K562 (cell line): ENCODE measurements around the gene CUL1. TPM values are rescaled to one million over a fixed set of nuclear protein-coding genes. Genes with fewer than 3 reads are reported as not detected.

ENCODE experiments used
- ATAC-seq: fragments of 200-7000 bp; cut with Tn5 transposase; 3 replicates; pipeline ENCODE4 v1.9.1; 2020; ENCODE audit warnings: moderate library complexity
- BruUV-seq: library from RNA; stranded (reverse); fragments of 400-500 nt; replicated peaks from 2 replicates; lab custom pipeline; 2021; lab: Mats Ljungman, UMichigan
- CTCF ChIA-PET: fragments of 300-600 bp; formaldehyde crosslinking; extraction: SDS; loops from one replicate; lab custom pipeline; 2021; ENCODE audit warnings: low intra/inter-chr PET ratio; lab: Yijun Ruan, JAX
- POLR2A ChIA-PET: fragments of 300-600, 350-650 bp; sonication (Branson Sonifier 250); formaldehyde crosslinking; extraction: SDS; loops from one replicate; lab custom pipeline; 2021; ENCODE audit warnings: antibody characterized with exemption, inconsistent platforms; lab: Yijun Ruan, JAX
- DNase-seq, 4 experiments: peaks; one replicate each; pipeline versions ENCODE4 v3.0.0 to v3.0.0-alpha.2; 2011 to 2018; ENCODE audit warnings: low spot score in 3 of 4, mixed read lengths in 3 of 4; ENCODE audit errors: extremely low read depth in 1 of 4
- FAIRE-seq: peaks from 2 replicates; lab custom pipeline; 2011; peaks lifted over from hg19 to GRCh38; lab: Jason Lieb, UNC
- H2AFZ ChIP-seq: 2 replicates; pipeline ENCODE4 v1.6.0; 2011; ENCODE audit warnings: low read depth, low read length, control low read depth, inconsistent platforms
- H3K27ac ChIP-seq: fragments of 200-600 bp; 3 replicates; pipeline ENCODE4 v1.8.0; 2011; ENCODE audit warnings: low read depth, mild to moderate bottlenecking, control low read depth, inconsistent platforms, low read length, moderate library complexity, mixed read lengths; ENCODE audit errors: extremely low read depth
- H3K27me3 ChIP-seq, 2 experiments: fragments of 300-600 bp in 1 of 2; 2 replicates in 1 of 2; 3 replicates in 1 of 2; pipeline versions ENCODE4 v1.6.0 to v1.8.0; 2011; ENCODE audit warnings: inconsistent platforms in 2 of 2, low read length in 2 of 2, mild to moderate bottlenecking in 1 of 2, mixed read lengths in 1 of 2, moderate library complexity in 1 of 2; ENCODE audit not compliant: control insufficient read depth in 2 of 2, insufficient read depth in 2 of 2
- H3K36me3 ChIP-seq: fragments of 300-600 bp; 3 replicates; pipeline ENCODE4 v1.8.0; 2011; ENCODE audit warnings: mild to moderate bottlenecking, low read length, inconsistent platforms; ENCODE audit not compliant: control insufficient read depth, insufficient read depth
- H3K4me1 ChIP-seq, 2 experiments: fragments of 200-600 bp in 1 of 2; replicated peaks in 1 of 2; 2 replicates in 1 of 2; 3 replicates in 1 of 2; pipeline versions ENCODE4 v1.5.1 to v1.8.0; 2011; ENCODE audit warnings: inconsistent platforms in 2 of 2, low read length in 2 of 2, mild to moderate bottlenecking in 1 of 2, mixed read lengths in 1 of 2, moderate library complexity in 1 of 2; ENCODE audit not compliant: control insufficient read depth in 2 of 2, insufficient read depth in 2 of 2
- H3K4me2 ChIP-seq: 2 replicates; pipeline ENCODE4 v1.6.1; 2011; ENCODE audit warnings: low read length, control low read depth, inconsistent platforms, mixed read lengths; ENCODE audit not compliant: insufficient read depth
- H3K4me3 ChIP-seq: fragments of 200-600 bp; sonication (generic), shearing (Covaris generic); 2 replicates; pipeline ENCODE4 v1.5.1; 2016; ENCODE audit warnings: control low read depth, inconsistent platforms
- H3K79me2 ChIP-seq: fragments of 200-600 bp; 3 replicates; pipeline ENCODE4 v1.8.0; 2011; ENCODE audit warnings: low read length, inconsistent platforms; ENCODE audit not compliant: control insufficient read depth, insufficient read depth
- H3K9ac ChIP-seq, 2 experiments: 2 replicates each; pipeline versions ENCODE4 v1.6.0 to v1.6.1; 2011; ENCODE audit warnings: low read depth in 2 of 2, low read length in 2 of 2, control low read depth in 1 of 2, inconsistent platforms in 1 of 2, mild to moderate bottlenecking in 1 of 2, mixed read lengths in 1 of 2; ENCODE audit not compliant: insufficient read depth in 1 of 2
- H3K9me1 ChIP-seq: one replicate; pipeline ENCODE4 v1.6.0; 2011; ENCODE audit warnings: inconsistent platforms, mild to moderate bottlenecking, low read length, moderate library complexity; ENCODE audit not compliant: control insufficient read depth, insufficient read depth
- H3K9me3 ChIP-seq: replicated peaks from 2 replicates; pipeline ENCODE4 v1.5.1; 2011; ENCODE audit warnings: low read depth, low read length, inconsistent platforms; ENCODE audit not compliant: control insufficient read depth, insufficient read depth
- H4K20me1 ChIP-seq: replicated peaks from 2 replicates; pipeline ENCODE4 v1.6.1; 2011; ENCODE audit warnings: low read length, inconsistent platforms, mixed read lengths; ENCODE audit not compliant: control insufficient read depth, insufficient read depth
- BCOR ChIP-seq: fragments of 450-650 bp; IDR thresholded peaks from 2 replicates; pipeline ENCODE4 v1.6.1; 2016
- CBX3 ChIP-seq, 2 experiments: IDR thresholded peaks; 1 replicate in 1 of 2; 2 replicates in 1 of 2; pipeline ENCODE4 v1.6.1; 2012; ENCODE audit warnings: inconsistent platforms in 2 of 2, low read length in 2 of 2, borderline replicate concordance in 1 of 2, control low read depth in 1 of 2
- HDAC2 ChIP-seq: fragments of 450-650 bp; IDR thresholded peaks from 2 replicates; pipeline ENCODE4 v1.6.1; 2016; ENCODE audit warnings: mild to moderate bottlenecking
- KDM1A ChIP-seq, 2 experiments: fragments of 450-650 bp; IDR thresholded peaks; 2 replicates each; pipeline ENCODE4 v1.6.1; 2016; ENCODE audit warnings: mild to moderate bottlenecking in 2 of 2
- MYBL2 ChIP-seq, 2 experiments: fragments of 450-650 bp in 1 of 2; sonication (generic) in 1 of 2; formaldehyde crosslinking in 1 of 2; IDR thresholded peaks; 2 replicates each; pipeline versions ENCODE4 v1.6.1 to v1.8.1; 2017 to 2022; ENCODE audit warnings: borderline replicate concordance in 1 of 2, inconsistent platforms in 1 of 2, low read depth in 1 of 2, mild to moderate bottlenecking in 1 of 2, missing genetic modification reagents in 1 of 2, moderate library complexity in 1 of 2
- RBM25 ChIP-seq: fragments of 200-400 bp; formaldehyde crosslinking; IDR thresholded peaks from 2 replicates; pipeline ENCODE4 v1.6.1; 2018; ENCODE audit warnings: low read length, low read depth, moderate library complexity; ENCODE audit not compliant: severe bottlenecking
- TRIM24 ChIP-seq, 2 experiments: fragments of 450-650 bp; IDR thresholded peaks; 2 replicates each; pipeline ENCODE4 v1.6.1; 2016
- TRIM28 ChIP-seq: fragments of 450-650 bp; IDR thresholded peaks from 2 replicates; pipeline ENCODE4 v1.6.1; 2017
- ZNF707 ChIP-seq: fragments of 250-450 bp; sonication (Bioruptor Pico); conservative IDR thresholded peaks from 2 replicates; pipeline ENCODE4 v1.8.0; 2022; ENCODE audit warnings: inconsistent platforms, mild to moderate bottlenecking, moderate library complexity
- ZNF780A ChIP-seq: fragments of 250-450 bp; sonication (Bioruptor Pico); IDR thresholded peaks from 2 replicates; pipeline ENCODE4 v1.5.0; 2021; ENCODE audit warnings: mild to moderate bottlenecking
- ZSCAN32 ChIP-seq: fragments of 450-650 bp; formaldehyde crosslinking; IDR thresholded peaks from 2 replicates; pipeline ENCODE4 v1.4.0; 2020; ENCODE audit warnings: mild to moderate bottlenecking, moderate library complexity
- WGBS: fragments of 100-300 bp; shearing (Covaris generic); methylation state at CpG from one replicate; pipeline ENCODE4 v1.1.6; 2016; ENCODE audit warnings: low coverage, mixed read lengths; ENCODE audit not compliant: insufficient coverage; ENCODE audit errors: missing lambda C conversion rate; 5-methylcytosine and 5-hydroxymethylcytosine counted together
- in situ Hi-C: fragments of 300-500 bp; cut with MboI; formaldehyde crosslinking; loops from 4 replicates; pipeline ENCODE4 v1.15.0; 2018; ENCODE audit warnings: inconsistent platforms, mixed read lengths
- intact Hi-C: fragments of 100-400 bp; cut with micrococcal nuclease; formaldehyde crosslinking; loops from 2 replicates; pipeline ENCODE4 v1.14.2; 2022
- polyA plus RNA-seq, 8 experiments: library from polyadenylated mRNA; depleted of rRNA in 4 of 8; stranded (reverse) in 5 of 8; unstranded in 3 of 8; fragments of >200 nt; fragmentation: Nextera tagmentation in 2 of 8; fragmentation: Illumina TruSeq in 1 of 8; extraction: Ambion mirVana in 2 of 8; extraction: Trizol in 1 of 8; gene quantifications; 2 replicates each; pipeline versions ENCODE4 v1.2.1 to v1.2.3, GENCODE V29; 2011 to 2014; ENCODE audit warnings: inconsistent platforms in 1 of 8, missing spikeins in 1 of 8
- total RNA-seq, 7 experiments: library from RNA; depleted of rRNA in 6 of 7; stranded (reverse); fragments of >200 nt in 6 of 7; fragmentation: Illumina TruSeq in 2 of 7; extraction: Trizol in 2 of 7; gene quantifications; 2 replicates each; pipeline versions ENCODE4 v1.2.1 to v1.2.3, GENCODE V29; 2011 to 2021; ENCODE audit warnings: low replicate concordance in 1 of 7
- TF ChIP-seq, protein P1 (sequence below): fragments of 250-450 bp; sonication (Bioruptor Pico); IDR thresholded peaks from 2 replicates; pipeline ENCODE4 v1.5.0; 2021; ENCODE audit warnings: mild to moderate bottlenecking, moderate library complexity
- TF ChIP-seq, protein P2 (sequence below), 2 experiments: IDR thresholded peaks; 2 replicates each; pipeline ENCODE4 v1.6.1; 2011; ENCODE audit warnings: borderline replicate concordance in 1 of 2, control low read depth in 1 of 2, low read depth in 1 of 2, low read length in 1 of 2, mild to moderate bottlenecking in 1 of 2, mixed read lengths in 1 of 2, moderate library complexity in 1 of 2; ENCODE audit not compliant: insufficient read depth in 1 of 2, insufficient read length in 1 of 2, poor library complexity in 1 of 2, severe bottlenecking in 1 of 2; ENCODE audit errors: extremely low read depth in 1 of 2

Gene CUL1
- total and polyA plus RNA-seq, 9 of the 15 experiments (the other 6 are each of a cell fraction or from before 2014, with no cell fraction given), result 31.5 to 107 (median 96.5) TPM

DNA sequence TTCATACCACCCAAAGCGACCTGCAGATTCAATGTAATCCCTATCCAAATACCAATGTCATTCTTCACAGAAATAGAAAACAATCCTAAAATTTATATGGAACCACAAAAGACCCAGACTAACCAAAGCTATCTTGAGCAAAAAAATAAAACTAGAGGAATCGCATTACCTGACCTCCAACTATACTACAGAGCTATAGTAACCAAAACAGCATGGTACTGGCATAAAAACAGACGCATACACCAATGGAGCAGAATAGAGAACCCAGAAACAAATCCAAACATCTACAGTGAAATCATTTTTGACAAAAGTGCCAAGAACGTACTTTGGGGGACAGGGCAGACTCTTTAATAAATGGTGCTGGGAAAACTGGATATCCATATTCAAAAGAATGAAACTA, 16.9 kb upstream of the CUL1 start:
- DNase-seq, result no peak
- no peak overlapping the region for H3K4me2 ChIP-seq
- ChIA-PET POLR2A (no interaction called here), CTCF (no interaction called here)
- no peak for FAIRE-seq
- BruUV-seq, result no TSS peak
- H3K9me1 ChIP-seq, result no peaks in the 10 kb centered on the region
- H3K9ac ChIP-seq, result no peak overlapping the region
- H3K79me2 ChIP-seq, result no peaks in the 10 kb centered on the region
- no peaks in the 10 kb centered on the region for H4K20me1 ChIP-seq
- no peak overlapping the region for H2AFZ ChIP-seq
- ATAC-seq, result no peak
- 3% methylated on average over 4 of the region's 4 CpGs for WGBS
- no peaks in the 10 kb centered on the region for H3K36me3 ChIP-seq
- intact Hi-C loops (no loop called here), in situ Hi-C loops (no loop called here)
- H3K27me3 ChIP-seq, result peaks cover 15 to 17% of the 10 kb centered on the region in 2 experiments
- peaks cover 0 to 4% of the 10 kb centered on the region in 2 experiments; a peak in 1 of 5 replicates for H3K4me1 ChIP-seq
- H3K27ac ChIP-seq, result no peak overlapping the region
- TF ChIP-seq ZNF707 (CRISPR knock-in tag), result no peak
- peak; percentile 72 for TF ChIP-seq RBM25
- no peak for TF ChIP-seq TRIM24 (IDR thresholded peaks at IDR 0.05)
- TF ChIP-seq MYBL2 (IDR thresholded peaks at IDR 0.05; ENCODE audit: low read depth), result no peak
- no peak for TF ChIP-seq MYBL2 (CRISPR knock-in tag; IDR thresholded peaks at IDR 0.05; ENCODE audit: borderline replicate concordance)
- no peak for TF ChIP-seq ZNF780A (CRISPR knock-in tag)
- peak; percentile 77 for TF ChIP-seq BCOR
- TF ChIP-seq HDAC2, result 0 out of 2 replicates have a peak, but pooled peaks have one; percentile 45
- TF ChIP-seq ZSCAN32 (CRISPR knock-in tag), result no peak
- TF ChIP-seq, protein P1, sequence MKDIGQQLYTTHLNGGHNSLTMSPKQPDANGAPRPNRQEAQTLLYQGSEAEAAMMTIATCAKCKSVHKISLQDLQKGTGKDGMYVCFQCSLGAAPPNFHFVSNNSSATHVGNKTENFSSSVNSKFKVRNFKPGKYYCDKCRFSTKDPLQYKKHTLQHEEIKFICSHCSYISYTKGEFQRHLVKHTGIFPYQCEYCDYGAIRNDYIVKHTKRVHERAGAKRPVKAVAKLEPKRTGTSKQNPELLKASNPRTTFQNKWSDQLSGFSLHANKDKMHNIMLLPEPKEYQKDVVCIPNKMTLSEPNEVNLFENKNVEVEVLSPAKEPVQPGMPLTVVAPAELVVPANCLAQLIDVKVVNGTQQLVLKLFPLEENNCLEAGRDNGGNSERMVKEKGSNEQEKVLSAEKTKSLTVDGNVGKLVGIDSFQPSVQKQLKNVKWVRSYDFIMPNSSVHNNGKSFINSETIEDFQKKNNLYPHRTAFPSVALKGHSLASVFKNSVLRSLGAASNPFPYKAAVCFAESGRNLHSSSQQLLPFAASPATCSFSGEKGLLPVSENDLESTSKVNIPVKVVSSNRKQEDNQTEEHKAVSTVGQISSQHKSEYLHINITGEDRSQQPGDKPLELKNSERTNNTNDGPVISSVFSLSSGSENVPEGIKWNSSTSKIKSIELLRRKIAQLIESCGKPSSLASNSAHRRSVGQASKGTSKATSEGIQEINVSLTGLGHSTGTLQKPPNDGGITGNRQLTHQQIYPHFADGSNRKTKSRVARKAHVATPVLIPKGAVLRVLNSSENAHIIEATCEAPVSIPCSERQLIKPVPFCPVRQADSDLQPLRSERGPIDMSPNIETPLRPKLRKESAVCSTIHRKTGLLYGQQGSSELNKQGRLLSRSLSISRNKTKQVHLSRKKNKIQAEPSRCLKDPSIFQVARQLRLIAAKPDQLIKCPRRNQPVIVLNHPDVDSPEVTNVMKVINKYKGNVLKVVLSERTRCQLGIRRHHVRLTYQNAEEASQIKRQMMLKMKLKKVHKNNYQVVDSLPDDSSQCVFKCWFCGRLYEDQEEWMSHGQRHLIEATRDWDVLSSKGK, result no peak
- peak in 1 of 2 experiments; percentile 38; a peak in 1 of 3 replicates for TF ChIP-seq CBX3 (IDR thresholded peaks at IDR 0.05; ENCODE audit: borderline replicate concordance in 1 of 2, low read length in 2 of 2)
- peak; percentile 11 to 64; a peak in 2 of 4 replicates for TF ChIP-seq KDM1A (IDR thresholded peaks at IDR 0.05)
- TF ChIP-seq, protein P2, sequence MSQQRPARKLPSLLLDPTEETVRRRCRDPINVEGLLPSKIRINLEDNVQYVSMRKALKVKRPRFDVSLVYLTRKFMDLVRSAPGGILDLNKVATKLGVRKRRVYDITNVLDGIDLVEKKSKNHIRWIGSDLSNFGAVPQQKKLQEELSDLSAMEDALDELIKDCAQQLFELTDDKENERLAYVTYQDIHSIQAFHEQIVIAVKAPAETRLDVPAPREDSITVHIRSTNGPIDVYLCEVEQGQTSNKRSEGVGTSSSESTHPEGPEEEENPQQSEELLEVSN (IDR thresholded peaks at IDR 0.05; ENCODE audit: borderline replicate concordance in 1 of 2, extremely low read depth in 1 of 2, insufficient read depth in 1 of 2, insufficient read length in 1 of 2, low read depth in 1 of 2, low read length in 1 of 2, poor library complexity in 1 of 2, severe bottlenecking in 1 of 2), result no peak
- TF ChIP-seq TRIM28, result peak; percentile 73; the same call in 1 of the 2 replicates
- TF ChIP-seq, all 486 proteins: peak for 6
- H3K9me3 ChIP-seq, result no peaks in the 10 kb centered on the region
- no peak overlapping the region for H3K4me3 ChIP-seq
